HG03039 (cell line): ENCODE results near the gene SSU72.
"Not testable (repeated sequence)": the region's sequence is repeated elsewhere in the genome, so short reads cannot be mapped to it uniquely, and the experiment has no call there.

ENCODE experiments used
- ATAC-seq: cut with Tn5 transposase; IDR thresholded peaks from one replicate; pipeline ENCODE4 v1.9.1; 2021; ENCODE audit warnings: mild to moderate bottlenecking, moderate library complexity; ENCODE audit not compliant: unreplicated experiment

SSU72 gene

DNA sequence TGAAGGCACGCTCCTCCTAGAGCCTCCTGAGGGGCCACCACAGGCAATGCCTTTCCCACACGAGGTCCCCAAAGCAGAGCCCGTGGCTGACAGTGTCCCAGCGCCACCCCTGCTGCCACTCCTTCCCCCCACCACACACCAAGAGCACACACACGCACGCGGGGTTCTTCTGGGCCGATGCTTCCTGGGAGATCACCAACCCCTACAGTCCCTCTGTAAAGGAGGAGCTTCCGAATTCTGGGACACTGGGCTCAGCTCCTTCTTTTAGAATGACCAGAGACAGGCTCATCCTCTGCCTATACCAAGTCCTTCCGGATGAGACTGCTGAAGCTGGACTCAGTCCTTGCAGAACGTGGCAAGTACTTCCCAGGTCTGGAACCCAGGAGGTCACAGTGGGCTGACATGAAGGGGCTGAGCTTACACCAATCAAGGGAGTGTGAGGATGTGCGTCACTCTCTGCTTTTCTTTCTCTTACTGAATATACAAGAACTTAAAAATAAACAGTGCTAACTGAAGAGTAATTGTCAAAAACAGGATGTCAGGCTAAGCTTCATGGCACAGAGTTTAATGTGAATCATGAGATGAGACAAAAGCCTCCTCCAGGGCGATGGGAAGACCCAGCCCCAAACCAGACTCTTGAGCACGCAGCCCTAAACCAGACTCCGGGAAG is 12.7 kb downstream of the SSU72 start:
- no peak for ATAC-seq

DNA sequence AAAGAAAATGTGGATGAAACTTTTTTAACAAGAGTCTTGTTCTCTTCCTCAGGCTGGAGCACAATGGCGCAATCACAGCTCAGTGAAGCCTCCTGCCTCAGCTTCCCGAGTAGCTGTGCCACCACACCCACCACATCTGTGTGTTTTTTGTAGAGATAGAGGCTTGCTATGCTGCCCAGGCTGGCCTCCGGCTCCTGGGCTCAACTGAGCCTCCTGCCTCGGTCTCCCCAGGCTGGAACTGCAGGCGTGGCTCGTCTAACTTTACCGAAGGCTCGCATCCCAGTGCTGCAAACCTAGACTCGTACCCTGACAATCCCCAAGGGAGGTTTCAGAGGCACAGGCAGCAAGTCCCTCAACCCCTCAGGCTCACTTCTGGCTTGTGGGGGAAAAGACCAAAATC is 14.5 kb downstream of the SSU72 start:
- ATAC-seq = no peak

DNA sequence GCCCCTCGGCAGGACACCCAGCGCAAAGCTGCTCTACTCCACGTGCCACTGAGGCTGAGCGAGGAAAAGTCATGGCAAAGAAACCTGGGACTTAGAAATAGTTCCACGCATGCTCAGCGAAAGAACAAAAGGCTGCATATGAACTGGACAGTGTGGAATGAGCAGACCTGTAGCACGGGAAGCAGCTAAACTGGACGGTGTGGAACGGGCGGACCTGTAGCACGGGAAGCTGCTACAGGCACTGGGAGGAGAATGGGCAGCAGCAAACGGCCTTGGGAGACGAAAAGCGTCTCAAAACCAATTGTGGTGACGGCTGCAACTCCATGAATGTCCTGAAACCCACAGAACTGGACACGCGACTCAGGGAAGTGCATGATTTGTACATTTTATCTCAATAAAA is 15.6 kb downstream of the SSU72 start:
- ATAC-seq = no peak

DNA sequence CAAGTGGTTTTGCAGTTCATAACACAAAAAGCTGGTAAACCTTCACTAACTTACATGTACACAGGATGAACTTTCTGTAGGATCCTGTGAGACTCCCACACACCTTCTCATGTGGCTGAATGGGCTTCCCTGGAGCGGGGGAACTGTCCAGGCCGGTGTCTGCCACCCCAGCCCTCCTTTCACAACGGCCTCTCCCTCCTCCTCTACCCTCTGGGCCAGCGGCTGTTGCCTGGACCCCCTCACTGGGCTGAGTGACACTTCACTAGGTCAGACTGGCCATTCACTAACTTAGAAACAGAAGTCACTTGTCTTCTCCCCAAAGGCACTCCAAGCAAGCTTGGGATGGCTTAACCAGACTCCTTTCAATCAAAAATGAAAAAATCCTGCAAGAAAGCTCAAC is 16.1 kb downstream of the SSU72 start:
- ATAC-seq = no peak

DNA sequence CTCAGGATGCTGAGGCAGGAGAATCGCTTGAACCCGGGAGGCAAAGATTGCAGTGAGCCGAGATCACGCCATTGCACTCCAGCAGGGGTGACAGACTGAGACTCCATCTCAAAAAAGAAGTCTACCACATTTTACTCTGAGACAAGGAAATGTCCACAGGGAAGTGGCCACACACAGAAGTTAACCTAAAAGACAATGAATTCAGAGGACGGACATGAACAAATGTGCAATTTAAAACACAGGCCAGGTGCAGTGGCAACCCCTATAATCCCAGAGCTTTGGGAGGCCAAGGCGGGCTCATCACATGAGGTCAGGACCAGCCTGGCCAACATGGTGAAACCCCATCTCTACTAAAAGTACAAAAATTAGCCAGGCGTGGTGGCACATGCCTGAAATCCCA is 17.0 kb downstream of the SSU72 start:
- not testable (repeated sequence) for ATAC-seq

DNA sequence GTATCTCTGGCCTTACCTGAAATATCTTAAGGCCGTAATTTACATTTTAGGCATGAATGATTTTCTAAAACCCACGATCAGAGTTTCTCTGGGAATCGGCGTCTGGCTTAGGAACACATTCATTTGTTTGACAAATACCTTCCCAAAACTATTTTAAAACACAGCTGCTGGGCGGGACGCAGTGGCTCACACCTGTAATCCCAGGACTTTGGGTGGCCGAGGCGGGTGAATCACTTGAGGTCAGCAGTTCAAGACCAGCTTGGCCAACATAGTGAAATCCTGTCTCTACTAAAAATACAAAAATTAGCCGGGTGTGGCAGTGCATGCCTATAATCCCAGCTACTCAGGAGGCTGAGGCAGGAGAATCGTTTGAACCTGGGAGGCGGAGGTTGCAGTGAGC is 17.7 kb downstream of the SSU72 start:
- ATAC-seq = not testable (repeated sequence)

DNA sequence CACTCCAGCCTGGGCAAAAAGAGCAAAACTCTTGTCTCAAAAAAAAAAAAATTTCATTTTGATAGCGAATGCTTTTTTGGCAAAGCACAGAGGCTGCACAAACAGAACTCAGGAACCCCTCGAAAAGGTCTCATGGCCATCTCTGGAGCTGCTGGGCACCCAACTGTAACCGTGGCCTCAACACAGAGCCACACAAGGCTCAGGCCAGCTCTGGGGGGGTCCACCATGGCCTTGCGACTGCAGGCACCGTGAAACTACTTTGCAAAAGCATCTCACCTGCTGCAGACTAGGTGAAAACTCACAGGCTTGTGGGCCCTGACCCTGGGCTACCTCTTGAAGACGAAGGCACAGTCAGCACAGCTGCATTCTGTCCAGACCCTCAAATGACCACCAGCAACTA is 18.2 kb downstream of the SSU72 start:
- no peak for ATAC-seq

DNA sequence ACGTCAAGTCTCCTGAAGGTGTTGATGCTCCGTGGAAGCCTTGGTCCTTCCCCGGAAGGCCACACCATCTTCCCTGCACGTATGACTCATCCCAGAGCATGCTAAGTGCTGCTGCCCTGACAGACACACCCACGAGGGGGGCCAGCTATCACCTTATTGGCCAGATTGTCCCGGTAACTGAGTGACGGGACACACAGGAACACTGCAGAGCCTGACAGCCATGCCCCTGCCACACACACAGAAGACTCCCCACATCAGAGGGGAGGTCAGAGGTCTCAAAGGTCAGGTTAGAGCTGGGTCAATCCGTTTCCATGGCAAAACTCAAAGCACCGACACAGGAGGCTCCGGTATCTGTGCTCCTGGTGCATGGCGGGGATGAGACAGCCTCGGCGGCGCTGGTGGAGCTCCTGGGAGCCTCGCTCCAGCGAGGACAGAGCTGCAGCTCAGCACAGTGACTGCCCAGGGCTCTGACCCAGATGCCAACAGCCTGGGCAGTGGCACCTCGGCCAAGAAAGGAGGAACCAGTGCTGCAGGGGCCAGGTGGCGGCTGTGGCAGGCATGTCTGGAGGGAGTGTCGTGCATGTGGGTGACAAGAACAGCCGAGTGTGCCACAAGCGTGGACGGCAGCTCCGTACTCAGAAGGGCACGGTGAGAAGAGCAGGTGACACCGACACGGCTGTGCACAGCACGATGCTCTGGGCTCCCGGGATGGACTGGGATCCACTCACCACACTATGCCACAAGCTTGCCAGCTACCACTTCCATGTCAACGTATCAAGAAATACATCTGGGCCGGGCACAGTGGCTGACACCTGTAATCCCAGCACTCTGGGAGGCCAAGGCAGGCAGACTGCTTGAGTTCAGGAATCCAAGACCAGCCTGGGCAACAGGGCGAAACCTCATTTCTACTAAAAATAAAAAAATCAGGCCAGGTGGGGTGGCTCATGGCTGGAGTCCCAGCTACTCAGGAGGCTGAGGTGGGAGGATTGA is 19.4 kb downstream of the SSU72 start:
- ATAC-seq = no peak

DNA sequence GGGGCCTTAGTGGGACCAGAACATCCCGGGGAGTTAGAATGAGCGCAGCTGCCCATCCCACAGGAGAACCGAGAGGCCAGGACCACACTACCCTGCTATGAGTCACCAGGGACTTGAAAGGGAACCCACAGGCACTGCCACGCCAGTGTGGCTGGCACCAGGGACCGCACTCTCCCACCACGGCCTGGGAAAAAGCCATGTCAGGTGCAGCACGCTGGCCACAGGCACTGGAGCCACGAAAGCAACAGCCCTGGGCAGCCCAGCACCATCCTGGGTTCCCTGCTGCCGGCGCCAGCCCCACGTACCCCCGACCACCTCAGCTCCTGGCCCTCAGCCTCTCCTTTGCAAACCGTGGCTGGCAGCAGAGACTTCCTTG is 20.1 kb downstream of the SSU72 start:
- ATAC-seq = no peak

DNA sequence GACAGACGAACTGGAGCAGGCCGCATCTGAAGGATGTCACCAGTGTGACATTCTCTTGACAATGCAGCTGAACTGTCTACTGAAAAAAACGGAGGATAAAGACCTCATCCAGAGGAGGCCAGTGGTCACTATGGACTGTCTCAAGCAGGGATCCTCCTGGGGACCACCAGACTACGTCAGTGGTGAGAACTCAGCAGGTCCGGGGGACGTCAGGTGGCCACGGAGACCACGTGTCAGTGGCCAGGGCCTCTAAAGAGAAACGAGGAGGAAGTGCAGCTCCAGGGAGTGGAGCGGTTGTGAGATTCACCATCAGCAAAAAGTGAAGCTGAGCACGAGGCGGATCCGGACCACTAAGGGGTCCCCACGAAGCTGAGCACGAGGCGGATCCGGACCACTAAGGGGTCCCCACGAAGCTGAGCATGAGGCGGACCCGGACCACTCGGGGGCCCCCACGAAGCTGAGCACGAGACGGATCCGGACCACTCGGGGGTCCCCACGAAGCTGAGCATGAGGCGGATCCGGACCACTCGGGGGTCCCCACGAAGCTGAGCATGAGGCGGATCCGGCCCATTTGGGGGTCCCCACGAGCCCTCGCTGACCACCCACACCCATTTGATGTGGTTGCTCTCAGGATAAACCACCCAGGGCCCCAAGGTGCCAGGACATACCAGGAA is 20.7 kb downstream of the SSU72 start:
- ATAC-seq = no peak

DNA sequence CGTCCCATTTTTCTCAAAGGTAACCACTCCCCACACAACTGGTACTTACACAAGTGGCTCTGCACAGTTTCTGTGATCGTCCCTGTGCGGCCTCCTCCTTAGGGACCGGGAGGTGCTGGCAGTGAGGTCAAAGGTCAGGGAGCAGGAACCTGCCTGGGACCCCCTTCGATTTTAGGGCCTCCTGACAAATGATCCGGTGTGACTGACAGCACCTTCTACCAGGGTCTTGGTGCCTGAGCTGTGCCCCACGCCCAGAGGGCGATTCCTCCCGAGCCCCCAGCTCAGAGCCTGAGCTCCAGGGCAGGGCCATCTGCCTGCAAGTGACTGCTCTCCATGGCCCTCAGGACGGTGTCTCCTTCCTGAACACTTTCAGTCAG is 22.4 kb downstream of the SSU72 start:
- ATAC-seq = no peak

DNA sequence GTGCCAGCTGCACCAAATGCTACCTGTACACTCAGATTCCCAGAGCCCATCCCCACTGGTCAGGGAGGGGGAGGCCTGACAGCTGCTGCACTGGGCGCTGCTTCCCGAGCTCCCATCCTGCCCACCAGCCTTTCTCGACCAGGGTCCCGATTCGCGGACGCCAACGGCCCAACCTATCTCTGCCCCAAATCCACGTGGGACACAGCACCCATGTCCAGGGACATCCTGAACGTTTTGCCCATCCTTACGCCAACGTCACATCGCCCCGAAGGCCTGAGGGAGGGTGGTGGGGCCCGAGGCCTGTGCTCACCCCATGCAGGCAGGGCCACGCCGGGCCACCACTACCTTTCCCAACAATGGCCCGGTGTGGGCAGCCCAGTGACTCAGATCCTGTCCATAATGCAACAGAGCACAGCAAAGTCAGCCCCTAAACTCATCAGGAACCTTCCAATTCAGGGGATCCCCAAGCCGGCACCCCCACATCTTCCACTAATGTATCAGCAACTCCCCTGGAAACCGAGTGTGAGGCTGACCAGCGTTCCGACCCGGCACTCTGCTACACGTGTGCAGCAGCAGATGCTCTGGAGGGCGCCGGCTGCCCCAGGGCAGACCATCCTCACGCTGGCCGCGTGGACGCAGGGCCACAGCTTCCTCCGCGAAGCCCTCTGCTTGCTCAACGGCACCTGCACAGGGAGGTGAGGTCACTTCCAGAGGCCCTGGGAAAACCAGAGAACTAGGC is 23.0 kb downstream of the SSU72 start:
- ATAC-seq = no peak

DNA sequence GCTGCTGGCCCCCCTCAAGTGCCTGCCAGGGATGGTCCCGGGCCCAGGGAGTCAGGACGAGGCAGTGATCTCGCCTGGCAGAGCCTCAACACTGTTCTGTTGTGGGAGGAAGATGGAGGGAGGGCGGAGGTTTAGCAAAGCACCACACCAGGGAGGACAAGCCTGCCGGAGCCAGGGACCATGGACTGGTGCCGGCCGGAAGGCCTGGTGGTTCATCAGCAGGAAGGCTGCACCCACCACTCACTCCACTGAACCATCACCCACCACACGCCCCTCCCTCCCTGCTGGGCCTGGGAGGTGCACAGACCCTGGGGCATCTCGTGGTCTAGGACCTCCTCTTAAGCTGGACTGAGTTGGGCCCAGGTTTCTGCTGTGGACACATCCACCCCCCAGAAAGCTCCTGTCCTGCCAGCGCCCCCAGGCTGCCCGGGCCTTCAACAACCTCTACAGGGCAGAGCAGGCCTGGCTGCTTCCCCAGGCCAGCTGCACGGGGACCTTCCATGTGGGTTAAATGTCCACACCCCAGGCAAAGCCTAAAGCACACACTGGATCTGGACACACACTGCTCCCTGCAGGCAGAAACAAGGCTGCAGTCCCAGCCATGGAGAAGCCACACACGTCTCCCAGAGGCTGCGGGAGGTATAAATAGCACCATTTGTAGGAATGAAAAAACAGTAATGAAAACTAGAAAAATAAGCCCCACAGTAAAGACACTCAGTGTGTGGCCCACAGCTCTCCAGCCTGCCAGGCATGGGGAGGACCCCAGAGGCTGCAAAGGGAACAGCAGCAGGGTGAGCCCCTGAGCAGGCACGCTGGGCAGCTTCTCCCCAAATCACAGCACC is 23.9 kb downstream of the SSU72 start:
- no peak for ATAC-seq

DNA sequence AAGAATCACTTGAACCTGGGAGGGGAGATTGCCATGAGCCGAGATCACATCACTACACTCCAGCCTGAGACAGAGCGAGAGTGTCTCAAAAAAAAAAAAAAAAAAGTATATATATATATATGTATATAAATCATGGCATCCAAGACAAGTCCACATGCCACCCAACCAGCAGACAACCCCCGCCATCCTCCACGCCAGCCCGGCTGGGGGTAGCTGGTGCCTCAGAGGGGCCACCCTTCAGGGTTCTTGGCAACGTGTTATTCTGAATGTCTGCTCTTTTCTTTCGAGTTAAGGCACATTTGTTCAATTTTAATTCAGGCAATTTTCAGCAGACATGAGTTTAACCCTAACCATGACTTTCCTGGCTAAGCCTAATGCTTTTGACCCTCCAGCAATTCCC is 24.6 kb downstream of the SSU72 start:
- ATAC-seq = no peak

DNA sequence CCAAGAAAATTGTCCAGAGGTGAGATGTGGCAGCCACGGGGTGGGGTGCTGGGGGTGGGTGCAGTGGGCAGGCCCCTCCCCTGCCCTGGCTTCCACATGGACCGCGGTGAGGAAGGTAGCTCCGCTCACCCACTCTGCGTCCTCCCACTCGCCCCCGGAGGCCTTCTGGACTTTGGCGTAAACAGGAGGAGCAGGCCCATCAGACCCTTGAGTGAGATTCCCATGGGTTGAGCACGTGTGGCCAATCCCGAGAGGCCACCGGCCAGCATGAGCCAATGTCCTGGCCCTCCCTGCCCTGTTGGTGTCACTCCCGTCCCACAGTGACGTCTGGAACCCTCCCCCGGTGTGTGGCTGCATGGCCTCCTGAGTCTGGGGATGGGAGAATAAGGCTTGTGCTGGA is 26.1 kb downstream of the SSU72 start:
- ATAC-seq = no peak

DNA sequence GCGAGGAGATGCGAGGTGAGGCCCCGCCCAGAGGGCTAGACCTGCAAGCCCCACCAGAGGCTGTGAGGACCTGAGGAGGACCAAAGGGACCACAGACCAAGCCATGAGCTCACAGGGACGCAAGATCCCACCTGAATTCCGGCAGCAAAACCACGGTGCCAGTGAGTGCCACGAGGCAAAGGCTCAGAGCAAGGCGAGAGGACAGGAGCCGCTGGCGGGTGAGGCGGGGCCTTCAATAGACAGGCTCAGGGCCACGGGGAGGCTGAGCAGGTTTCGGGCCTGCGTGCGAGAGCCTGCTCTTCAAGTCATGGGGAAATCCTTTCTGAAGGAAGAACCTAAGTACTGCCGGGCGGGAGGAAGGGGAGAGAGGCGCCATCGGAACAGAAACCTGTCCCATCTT is 27.2 kb downstream of the SSU72 start:
- no peak for ATAC-seq

DNA sequence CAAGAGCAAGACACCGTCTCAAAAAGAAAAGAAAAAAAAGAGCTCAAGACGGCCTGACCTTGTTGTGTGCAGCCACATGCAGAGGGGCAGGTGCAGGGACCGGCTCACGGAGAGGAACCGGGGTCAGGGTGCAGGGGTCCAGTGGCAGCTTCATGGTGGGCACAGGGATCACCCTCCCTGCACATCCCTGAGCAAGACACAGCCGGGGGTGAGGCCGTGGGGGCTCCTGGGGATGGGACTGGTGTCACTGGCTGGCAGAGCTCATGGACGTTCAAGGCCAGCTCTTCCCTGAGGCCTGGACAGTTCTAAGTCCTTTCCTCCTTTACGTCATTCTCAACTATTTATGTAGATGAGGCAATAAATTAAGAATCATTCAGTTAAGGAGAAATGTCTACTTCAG is 27.7 kb downstream of the SSU72 start:
- ATAC-seq = no peak

DNA sequence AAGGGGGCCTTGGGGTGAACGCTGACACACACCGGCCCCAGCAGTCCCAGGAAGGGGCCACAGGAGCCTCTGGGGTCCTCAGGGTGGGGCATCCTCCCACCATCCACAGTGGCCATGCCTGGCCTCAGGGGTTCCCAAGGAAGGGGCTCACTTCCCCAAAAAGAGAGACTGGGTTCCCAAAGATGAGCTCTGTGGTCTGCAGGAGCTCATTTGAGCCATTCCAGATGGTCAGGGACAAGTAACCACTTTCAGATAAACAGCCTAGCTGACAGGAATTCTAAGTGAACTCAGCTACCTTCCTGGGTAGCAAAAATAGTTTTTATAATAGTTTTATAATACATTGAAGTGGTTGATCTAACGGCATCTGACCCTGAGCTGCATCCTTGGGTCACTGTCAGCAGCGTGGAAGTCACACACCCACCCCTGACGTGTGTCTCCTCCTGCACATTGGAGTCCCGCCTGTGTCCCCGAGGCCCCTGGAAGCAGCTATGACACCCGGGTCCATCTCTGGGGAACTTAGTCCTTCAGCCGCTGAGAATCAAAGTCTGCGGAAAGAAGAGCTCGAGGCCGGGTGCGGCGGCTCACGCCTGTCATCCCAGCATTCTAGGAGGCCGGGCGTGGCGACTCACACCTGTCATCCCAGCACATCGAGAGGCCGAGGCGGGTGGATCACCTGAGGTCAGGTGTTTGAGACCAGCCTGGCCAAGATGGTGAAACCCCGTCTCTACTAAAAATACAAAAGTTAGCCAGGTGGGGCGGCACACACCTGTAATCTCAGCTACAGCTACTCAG is 28.5 kb downstream of the SSU72 start:
- ATAC-seq = no peak

DNA sequence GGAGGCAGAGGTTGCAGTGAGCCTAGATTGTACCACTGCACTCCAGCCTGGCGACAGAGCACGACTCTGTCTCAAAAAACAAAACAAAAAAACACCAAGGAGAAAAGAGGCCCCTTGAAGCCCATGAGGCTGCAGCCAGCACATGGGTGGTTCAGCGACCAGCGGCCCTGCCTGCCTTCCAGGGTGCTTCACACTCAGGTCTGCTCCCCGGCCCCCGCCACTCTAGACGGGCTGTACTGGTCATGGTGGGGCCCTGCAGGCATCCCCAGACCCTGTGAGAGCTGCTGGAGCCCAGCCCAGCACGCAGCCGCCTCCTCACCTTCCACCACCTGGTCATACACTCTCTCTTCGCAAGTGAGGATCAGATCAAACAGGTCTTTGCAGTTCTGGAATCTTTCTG is 30.1 kb downstream of the SSU72 start:
- no peak for ATAC-seq
